ENCODE measurements around the gene MAP3K5. TPM values are rescaled to one million over a fixed set of nuclear protein-coding genes. Genes with fewer than 3 reads are reported as not detected.

Gene MAP3K5
- total and polyA plus RNA-seq, 2 donors (not counting 3 experiments of a cell fraction or from before 2014, with no cell fraction given): 1.5 to 7.0 TPM

GRCh38 chr6:136612666-136613389 is 179.4 kb downstream of the MAP3K5 start:
- no peak for FAIRE-seq
- POLR2A ChIA-PET: no interaction called here
- Histone ChIP-seq H2AFZ (ENCODE audit: low read depth, low read length) (no peak overlapping the region), H3K27ac (ENCODE audit: insufficient read depth, low read depth, low read length) (no peak overlapping the region), H3K79me2 (ENCODE audit: control insufficient read depth, insufficient read depth, low read length) (no peaks in the 10 kb centered on the region), H3K4me2 (ENCODE audit: insufficient read depth, low read length) (no peak overlapping the region), H3K4me3 (replicated peaks in 1 of 3; ENCODE audit: insufficient read depth in 1 of 3, low read depth in 1 of 3, low read length in 3 of 3) (no peak overlapping the region), H3K27me3 (ENCODE audit: control insufficient read depth in 2 of 2, insufficient read depth in 2 of 2, low read length in 2 of 2) (no peaks in the 10 kb centered on the region), H3K9me3 (replicated peaks; ENCODE audit: control insufficient read depth, insufficient read depth, low read length) (no peaks in the 10 kb centered on the region), H3K9ac (replicated peaks; ENCODE audit: extremely low read depth, insufficient read depth, low read length) (no peak overlapping the region), H4K20me1 (replicated peaks; ENCODE audit: control insufficient read depth, extremely low read depth, insufficient read depth, low read length) (no peaks in the 10 kb centered on the region), H3K36me3 (ENCODE audit: control insufficient read depth in 2 of 2, extremely low read depth in 1 of 2, insufficient read depth in 2 of 2, low read length in 2 of 2) (no peaks in the 10 kb centered on the region), H3K9me1 (replicated peaks; ENCODE audit: control insufficient read depth, extremely low read depth, insufficient read depth, low read length) (no peaks in the 10 kb centered on the region), H3K4me1 (ENCODE audit: control insufficient read depth, extremely low read depth, insufficient read depth, low read length) (peaks cover 41% of the 10 kb centered on the region)
- TF ChIP-seq, protein P1, sequence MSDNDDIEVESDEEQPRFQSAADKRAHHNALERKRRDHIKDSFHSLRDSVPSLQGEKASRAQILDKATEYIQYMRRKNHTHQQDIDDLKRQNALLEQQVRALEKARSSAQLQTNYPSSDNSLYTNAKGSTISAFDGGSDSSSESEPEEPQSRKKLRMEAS (IDR thresholded peaks at IDR 0.05; ENCODE audit: insufficient read depth, insufficient read length): no peak
- TF ChIP-seq POLR2AphosphoS5 (IDR thresholded peaks at IDR 0.05; ENCODE audit: insufficient read depth, low read depth, low read length) (no peak), FOS (IDR thresholded peaks at IDR 0.05; ENCODE audit: borderline replicate concordance, insufficient read depth, low read length) (no peak), POLR2A (IDR thresholded peaks at IDR 0.05; ENCODE audit: low read depth, low read length) (no peak), GATA2 (IDR thresholded peaks at IDR 0.05; ENCODE audit: insufficient read depth, insufficient read length, low read depth, low read length) (no peak), MYC (IDR thresholded peaks at IDR 0.05; ENCODE audit: low read depth, low read length) (no peak), JUN (IDR thresholded peaks at IDR 0.05; ENCODE audit: borderline replicate concordance, insufficient read depth, insufficient read length, low read depth) (no peak), EZH2 (IDR thresholded peaks at IDR 0.05; ENCODE audit: borderline replicate concordance, low read depth, low read length, severe bottlenecking) (no peak)
- TF ChIP-seq, protein P2, sequence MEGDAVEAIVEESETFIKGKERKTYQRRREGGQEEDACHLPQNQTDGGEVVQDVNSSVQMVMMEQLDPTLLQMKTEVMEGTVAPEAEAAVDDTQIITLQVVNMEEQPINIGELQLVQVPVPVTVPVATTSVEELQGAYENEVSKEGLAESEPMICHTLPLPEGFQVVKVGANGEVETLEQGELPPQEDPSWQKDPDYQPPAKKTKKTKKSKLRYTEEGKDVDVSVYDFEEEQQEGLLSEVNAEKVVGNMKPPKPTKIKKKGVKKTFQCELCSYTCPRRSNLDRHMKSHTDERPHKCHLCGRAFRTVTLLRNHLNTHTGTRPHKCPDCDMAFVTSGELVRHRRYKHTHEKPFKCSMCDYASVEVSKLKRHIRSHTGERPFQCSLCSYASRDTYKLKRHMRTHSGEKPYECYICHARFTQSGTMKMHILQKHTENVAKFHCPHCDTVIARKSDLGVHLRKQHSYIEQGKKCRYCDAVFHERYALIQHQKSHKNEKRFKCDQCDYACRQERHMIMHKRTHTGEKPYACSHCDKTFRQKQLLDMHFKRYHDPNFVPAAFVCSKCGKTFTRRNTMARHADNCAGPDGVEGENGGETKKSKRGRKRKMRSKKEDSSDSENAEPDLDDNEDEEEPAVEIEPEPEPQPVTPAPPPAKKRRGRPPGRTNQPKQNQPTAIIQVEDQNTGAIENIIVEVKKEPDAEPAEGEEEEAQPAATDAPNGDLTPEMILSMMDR (IDR thresholded peaks at IDR 0.05; ENCODE audit: extremely low read depth in 1 of 2, insufficient read depth in 1 of 2, low read depth in 1 of 2, low read length in 2 of 2): no peak
- dilution Hi-C loops (cut with MboI; ENCODE audit: extremely low pct_ligation_motif_present, low sequenced_read_pairs): no loop called here
- no TSS peak for BruUV-seq (replicated peaks)
- CTCF ChIA-PET: interaction anchor here (0.9 to 2.0 kb wide), 3 partner anchors 23 to 179 kb away, joined by 3 to 8 read pairs (median 7); partner anchors contain the start of gene MAP3K5
- no peak for DNase-seq (ENCODE audit: low read depth, low spot score)
- intact Hi-C loops (cut with micrococcal nuclease): no loop called here

Measured in endothelial cell of umbilical vein (primary cell).